Mesendoderm (in vitro differentiated cells): ENCODE results near the gene CH25H.
A peak's percentile ranks its signal among the peaks of the same experiment; 100 is the strongest.
"Not testable (repeated sequence)": the region's sequence is repeated elsewhere in the genome, so short reads cannot be mapped to it uniquely, and the experiment has no call there.

Experiments
- DNase-seq: peaks from one replicate; pipeline ENCODE4 v3.0.0; 2013
- H2AK5ac ChIP-seq: 2 replicates; pipeline ENCODE4 v1.6.1; 2013; ENCODE audit warnings: low read length, inconsistent platforms
- H2BK120ac ChIP-seq: 2 replicates; pipeline ENCODE4 v1.6.1; 2013; ENCODE audit warnings: low read depth, mild to moderate bottlenecking, low read length, moderate library complexity, mixed read lengths
- H2BK15ac ChIP-seq: replicated peaks from 2 replicates; pipeline ENCODE4 v1.6.1; 2013; ENCODE audit warnings: low read depth, mild to moderate bottlenecking, moderate library complexity
- H2BK5ac ChIP-seq: 2 replicates; pipeline ENCODE4 v1.6.1; 2013; ENCODE audit warnings: low read length, inconsistent platforms
- H3K18ac ChIP-seq: 2 replicates; pipeline ENCODE4 v1.6.1; 2013; ENCODE audit warnings: mild to moderate bottlenecking, low read length, mixed read lengths
- H3K23ac ChIP-seq: one replicate; pipeline ENCODE4 v1.6.1; 2013; ENCODE audit warnings: low read length
- H3K27ac ChIP-seq: 2 replicates; pipeline ENCODE4 v1.5.1; 2013; ENCODE audit warnings: low read depth, mild to moderate bottlenecking, inconsistent platforms, low read length, moderate library complexity
- H3K27me3 ChIP-seq: 2 replicates; pipeline ENCODE4 v1.6.1; 2013; ENCODE audit warnings: low read length, control low read depth, mild to moderate bottlenecking, inconsistent platforms; ENCODE audit not compliant: insufficient read depth, poor library complexity
- H3K36me3 ChIP-seq: 2 replicates; pipeline ENCODE4 v1.6.1; 2013; ENCODE audit warnings: low read length, inconsistent platforms; ENCODE audit not compliant: control insufficient read depth, insufficient read depth
- H3K4ac ChIP-seq: one replicate; pipeline ENCODE4 v1.6.1; 2013; ENCODE audit warnings: low read depth, mild to moderate bottlenecking, low read length, moderate library complexity
- H3K4me1 ChIP-seq: 2 replicates; pipeline ENCODE4 v1.6.1; 2013; ENCODE audit warnings: low read depth, low read length, inconsistent platforms; ENCODE audit not compliant: control insufficient read depth
- H3K4me2 ChIP-seq: 2 replicates; pipeline ENCODE4 v1.6.1; 2013; ENCODE audit warnings: low read length
- H3K4me3 ChIP-seq: 2 replicates; pipeline ENCODE4 v1.5.1; 2013; ENCODE audit warnings: mild to moderate bottlenecking, low read length
- H3K56ac ChIP-seq: one replicate; pipeline ENCODE4 v1.6.1; 2013; ENCODE audit warnings: low read length
- H3K79me1 ChIP-seq: 2 replicates; pipeline ENCODE4 v1.6.1; 2013; ENCODE audit warnings: low read length, inconsistent platforms
- H3K79me2 ChIP-seq: 2 replicates; pipeline ENCODE4 v1.6.1; 2013; ENCODE audit warnings: mild to moderate bottlenecking, low read length; ENCODE audit not compliant: control insufficient read depth, insufficient read depth
- H3K9ac ChIP-seq: 2 replicates; pipeline ENCODE4 v1.6.1; 2013; ENCODE audit warnings: low read length, inconsistent platforms
- H4K5ac ChIP-seq: one replicate; pipeline ENCODE4 v1.6.1; 2013; ENCODE audit warnings: low read length
- H4K8ac ChIP-seq: one replicate; pipeline ENCODE4 v1.6.1; 2013; ENCODE audit warnings: low read depth, mild to moderate bottlenecking, control low read depth, low read length, moderate library complexity
- WGBS: extraction: QIAGEN DNeasy Blood & Tissue Kit; methylation state at CpG from one replicate; pipeline ENCODE4 v1.1.7; 2013; ENCODE audit warnings: low lambda C conversion rate, missing lambda C conversion rate; ENCODE audit not compliant: insufficient coverage; ENCODE audit errors: extremely low coverage; 5-methylcytosine and 5-hydroxymethylcytosine counted together

Gene CH25H

GRCh38 chr10:89171996-89172395 lies 35.1 kb downstream of the CH25H start:
- H3K27ac ChIP-seq, result no peak overlapping the region
- no peak overlapping the region for H4K5ac ChIP-seq
- H3K27me3 ChIP-seq, result no peaks in the 10 kb centered on the region
- no peak overlapping the region for H3K23ac ChIP-seq
- DNase-seq, result no peak
- H2BK15ac ChIP-seq, result no peak overlapping the region
- H2BK5ac ChIP-seq, result no peak overlapping the region
- H3K79me2 ChIP-seq, result no peaks in the 10 kb centered on the region
- H2BK120ac ChIP-seq, result no peak overlapping the region
- H3K4ac ChIP-seq, result no peak overlapping the region
- no peaks in the 10 kb centered on the region for H3K4me1 ChIP-seq
- no peak overlapping the region for H3K56ac ChIP-seq
- H3K4me3 ChIP-seq, result no peak overlapping the region
- no peak overlapping the region for H3K4me2 ChIP-seq
- no peak overlapping the region for H3K9ac ChIP-seq
- H4K8ac ChIP-seq, result no peak overlapping the region
- H3K18ac ChIP-seq, result no peak overlapping the region
- no CpG with 5 or more reads among the region's 4 CpGs for WGBS
- no peaks in the 10 kb centered on the region for H3K79me1 ChIP-seq
- no peak overlapping the region for H2AK5ac ChIP-seq
- no peaks in the 10 kb centered on the region for H3K36me3 ChIP-seq

GRCh38 chr10:89171263-89171872 lies 35.7 kb downstream of the CH25H start:
- Histone ChIP-seq H3K27ac (no peak overlapping the region), H2AK5ac (no peak overlapping the region), H2BK5ac (no peak overlapping the region), H2BK15ac (no peak overlapping the region), H3K27me3 (no peaks in the 10 kb centered on the region), H2BK120ac (no peak overlapping the region), H3K79me1 (no peaks in the 10 kb centered on the region), H3K56ac (no peak overlapping the region), H3K79me2 (no peaks in the 10 kb centered on the region), H3K4me2 (no peak overlapping the region), H3K9ac (no peak overlapping the region), H3K4me1 (no peaks in the 10 kb centered on the region), H3K36me3 (no peaks in the 10 kb centered on the region), H4K8ac (no peak overlapping the region), H3K4me3 (no peak overlapping the region), H3K4ac (no peak overlapping the region), H3K18ac (no peak overlapping the region), H3K23ac (no peak overlapping the region), H4K5ac (no peak overlapping the region)
- DNase-seq, result peak; percentile 29
- no CpG with 5 or more reads among the region's 2 CpGs for WGBS

- not testable (repeated sequence) for H3K4ac ChIP-seq, H2BK120ac ChIP-seq, H3K4me2 ChIP-seq, H2BK5ac ChIP-seq, H3K56ac ChIP-seq, H2BK15ac ChIP-seq, H3K4me3 ChIP-seq, H3K27ac ChIP-seq, H3K79me1 ChIP-seq, H3K18ac ChIP-seq, H2AK5ac ChIP-seq, DNase-seq, H3K23ac ChIP-seq, H4K5ac ChIP-seq, H3K36me3 ChIP-seq, H4K8ac ChIP-seq, H3K4me1 ChIP-seq, H3K79me2 ChIP-seq, H3K9ac ChIP-seq, H3K27me3 ChIP-seq
- no CpG with 5 or more reads among the region's 9 CpGs for WGBS
These were observed 38.7 kb downstream of the CH25H start for GRCh38 chr10:89168354-89168900.

GRCh38 chr10:89167915-89168314 lies 39.2 kb downstream of the CH25H start:
- Histone ChIP-seq H3K56ac (no peak overlapping the region), H2BK15ac (no peak overlapping the region), H3K27me3 (no peaks in the 10 kb centered on the region), H3K4me2 (no peak overlapping the region), H3K79me2 (no peaks in the 10 kb centered on the region), H4K5ac (no peak overlapping the region), H2BK5ac (no peak overlapping the region), H3K4me3 (no peak overlapping the region), H4K8ac (no peak overlapping the region), H3K79me1 (no peaks in the 10 kb centered on the region), H3K4me1 (no peaks in the 10 kb centered on the region), H3K9ac (no peak overlapping the region), H3K18ac (no peak overlapping the region), H2AK5ac (no peak overlapping the region), H3K23ac (no peak overlapping the region), H3K36me3 (no peaks in the 10 kb centered on the region), H2BK120ac (no peak overlapping the region), H3K27ac (no peak overlapping the region), H3K4ac (no peak overlapping the region)
- no peak for DNase-seq

GRCh38 chr10:89165923-89166322 lies 41.2 kb downstream of the CH25H start:
- Histone ChIP-seq H3K9ac (no peak overlapping the region), H3K79me1 (no peaks in the 10 kb centered on the region), H4K8ac (no peak overlapping the region), H3K18ac (no peak overlapping the region), H3K36me3 (no peaks in the 10 kb centered on the region), H3K23ac (no peak overlapping the region), H3K27me3 (no peaks in the 10 kb centered on the region), H3K27ac (no peak overlapping the region), H3K4me3 (no peak overlapping the region), H3K4me1 (no peaks in the 10 kb centered on the region), H3K4me2 (no peak overlapping the region), H4K5ac (no peak overlapping the region), H2BK5ac (no peak overlapping the region), H2AK5ac (no peak overlapping the region), H3K79me2 (no peaks in the 10 kb centered on the region), H2BK15ac (no peak overlapping the region), H3K4ac (no peak overlapping the region), H3K56ac (no peak overlapping the region), H2BK120ac (no peak overlapping the region)
- no CpG with 5 or more reads among the region's 4 CpGs for WGBS
- DNase-seq, result no peak

- Histone ChIP-seq H3K4me3 (no peak overlapping the region), H3K27ac (no peak overlapping the region), H2BK120ac (no peak overlapping the region), H3K9ac (no peak overlapping the region), H3K4me2 (no peak overlapping the region), H2BK5ac (no peak overlapping the region), H3K79me2 (no peaks in the 10 kb centered on the region), H3K18ac (no peak overlapping the region), H2AK5ac (no peak overlapping the region), H3K23ac (no peak overlapping the region), H3K27me3 (no peaks in the 10 kb centered on the region), H3K56ac (no peak overlapping the region), H3K79me1 (no peaks in the 10 kb centered on the region), H3K4ac (no peak overlapping the region), H2BK15ac (no peak overlapping the region), H4K5ac (no peak overlapping the region), H4K8ac (no peak overlapping the region), H3K4me1 (no peaks in the 10 kb centered on the region), H3K36me3 (no peaks in the 10 kb centered on the region)
- DNase-seq, result peak; percentile 60
- no CpG with 5 or more reads among the region's 4 CpGs for WGBS
These were observed 42.2 kb downstream of the CH25H start for GRCh38 chr10:89164920-89165319.
